GM12865 (cell line): ENCODE measurements around the gene PPM1N.

Source experiments
- DNase-seq: peaks from one replicate; pipeline ENCODE4 v3.0.0; 2010; ENCODE audit warnings: low read depth
- H3K4me3 ChIP-seq: 2 replicates; pipeline ENCODE4 v1.5.1; 2011; ENCODE audit warnings: mild to moderate bottlenecking, low read depth, low read length, control low read depth
- TF ChIP-seq, protein P1 (sequence below): IDR thresholded peaks from 2 replicates; pipeline ENCODE4 v1.5.1; 2011; ENCODE audit warnings: low read length, control low read depth, low read depth, inconsistent platforms; ENCODE audit not compliant: insufficient read depth; ENCODE audit errors: missing control alignments

The PPM1N gene

DNA sequence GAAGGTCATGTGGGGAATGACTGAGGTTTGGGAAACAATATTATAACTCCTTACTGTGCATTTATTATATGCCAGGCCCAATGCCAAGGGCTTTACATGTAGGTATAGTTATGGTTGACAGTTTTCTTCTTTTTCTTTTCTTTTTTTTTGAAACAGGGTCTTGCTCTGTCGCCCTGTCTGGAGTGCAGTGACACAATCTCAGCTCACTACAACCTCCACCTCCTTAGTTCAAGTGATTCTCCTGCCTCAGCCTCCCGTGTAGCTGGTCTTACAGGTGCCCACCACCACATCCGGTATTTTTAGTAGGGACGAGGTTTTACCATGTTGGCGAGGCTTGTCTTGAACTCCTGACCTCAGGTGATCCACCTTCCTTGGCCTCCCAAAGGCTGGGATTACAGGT is 15.2 kb upstream of the PPM1N start:
- no peak overlapping the region for H3K4me3 ChIP-seq
- DNase-seq, result no peak
- TF ChIP-seq, protein P1, sequence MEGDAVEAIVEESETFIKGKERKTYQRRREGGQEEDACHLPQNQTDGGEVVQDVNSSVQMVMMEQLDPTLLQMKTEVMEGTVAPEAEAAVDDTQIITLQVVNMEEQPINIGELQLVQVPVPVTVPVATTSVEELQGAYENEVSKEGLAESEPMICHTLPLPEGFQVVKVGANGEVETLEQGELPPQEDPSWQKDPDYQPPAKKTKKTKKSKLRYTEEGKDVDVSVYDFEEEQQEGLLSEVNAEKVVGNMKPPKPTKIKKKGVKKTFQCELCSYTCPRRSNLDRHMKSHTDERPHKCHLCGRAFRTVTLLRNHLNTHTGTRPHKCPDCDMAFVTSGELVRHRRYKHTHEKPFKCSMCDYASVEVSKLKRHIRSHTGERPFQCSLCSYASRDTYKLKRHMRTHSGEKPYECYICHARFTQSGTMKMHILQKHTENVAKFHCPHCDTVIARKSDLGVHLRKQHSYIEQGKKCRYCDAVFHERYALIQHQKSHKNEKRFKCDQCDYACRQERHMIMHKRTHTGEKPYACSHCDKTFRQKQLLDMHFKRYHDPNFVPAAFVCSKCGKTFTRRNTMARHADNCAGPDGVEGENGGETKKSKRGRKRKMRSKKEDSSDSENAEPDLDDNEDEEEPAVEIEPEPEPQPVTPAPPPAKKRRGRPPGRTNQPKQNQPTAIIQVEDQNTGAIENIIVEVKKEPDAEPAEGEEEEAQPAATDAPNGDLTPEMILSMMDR, result no peak

DNA sequence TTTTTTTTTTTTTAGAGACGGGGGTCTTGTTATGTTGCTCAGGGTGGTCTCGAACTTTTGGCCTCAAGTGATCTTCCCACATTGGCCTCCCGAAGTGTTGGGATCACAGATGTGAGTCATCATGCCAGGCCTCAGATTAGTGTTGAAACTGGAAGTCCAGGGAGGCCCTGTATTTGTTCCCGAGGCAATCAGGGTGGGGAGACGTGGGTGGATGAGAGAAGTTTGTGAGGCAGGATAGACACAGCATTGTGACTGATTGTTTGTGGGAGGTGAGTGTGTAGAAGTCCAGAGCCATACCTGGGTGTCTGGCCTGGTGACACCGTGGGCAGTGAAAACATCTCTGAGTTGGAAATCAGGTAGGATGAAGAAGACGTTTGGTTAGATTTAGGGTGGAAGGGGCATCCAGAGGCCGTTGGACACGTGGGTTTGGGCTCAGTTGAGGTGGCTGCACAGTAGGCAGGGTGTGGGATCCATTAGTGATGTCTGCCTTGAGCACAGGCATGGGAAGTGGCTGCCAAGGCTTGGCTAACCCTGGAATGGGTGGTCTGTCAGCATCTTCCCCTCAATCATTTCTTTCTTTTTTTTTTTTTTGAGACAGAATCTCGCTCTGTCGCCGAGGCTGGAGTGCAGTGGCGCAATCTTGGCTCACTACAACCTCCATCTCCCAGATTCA is 13.8 kb upstream of the PPM1N start:
- H3K4me3 ChIP-seq, result no peak overlapping the region
- TF ChIP-seq, protein P1, result no peak
- no peak for DNase-seq

DNA sequence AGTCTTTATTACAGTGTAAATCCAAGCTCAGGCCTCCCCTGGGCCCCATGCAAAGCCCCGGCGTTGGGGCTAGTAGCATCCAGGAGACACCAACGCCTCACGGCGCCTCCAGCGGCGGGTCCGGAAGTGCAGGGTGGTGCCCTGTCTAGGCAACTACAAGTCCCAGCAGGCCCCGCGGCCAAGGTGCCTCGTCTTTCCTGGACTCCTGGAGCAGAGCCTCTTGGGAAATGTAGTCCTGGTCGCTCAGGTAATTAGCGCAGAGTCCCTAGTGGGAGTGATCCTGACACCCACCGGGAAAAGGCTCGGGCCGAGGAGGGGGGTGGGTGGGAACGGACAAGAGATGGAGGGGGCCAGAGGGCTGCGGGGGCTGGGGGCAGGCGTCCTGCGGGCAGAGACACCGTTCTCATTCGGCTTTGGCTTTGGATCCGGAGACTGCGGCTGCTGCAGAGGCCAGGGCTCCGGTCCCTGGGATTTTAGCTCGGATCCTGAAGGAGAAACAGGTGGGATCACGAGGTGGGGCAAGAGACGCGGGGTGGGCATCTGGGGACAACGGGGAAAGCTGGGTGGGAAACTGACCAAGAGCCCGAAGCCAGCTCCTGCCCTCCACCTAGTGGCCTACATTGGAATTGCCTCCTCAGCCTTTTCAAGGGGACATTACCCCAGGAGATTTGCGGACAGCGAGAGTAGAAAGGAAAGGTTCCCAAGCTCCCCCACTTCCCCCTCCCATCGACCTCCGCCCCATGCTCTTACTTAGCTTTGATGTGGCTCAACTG is 12.8 kb upstream of the PPM1N start:
- TF ChIP-seq, protein P1, result peak; percentile 94
- peak; percentile 98 for DNase-seq
- H3K4me3 ChIP-seq, result peak overlapping the region; percentile 66

DNA sequence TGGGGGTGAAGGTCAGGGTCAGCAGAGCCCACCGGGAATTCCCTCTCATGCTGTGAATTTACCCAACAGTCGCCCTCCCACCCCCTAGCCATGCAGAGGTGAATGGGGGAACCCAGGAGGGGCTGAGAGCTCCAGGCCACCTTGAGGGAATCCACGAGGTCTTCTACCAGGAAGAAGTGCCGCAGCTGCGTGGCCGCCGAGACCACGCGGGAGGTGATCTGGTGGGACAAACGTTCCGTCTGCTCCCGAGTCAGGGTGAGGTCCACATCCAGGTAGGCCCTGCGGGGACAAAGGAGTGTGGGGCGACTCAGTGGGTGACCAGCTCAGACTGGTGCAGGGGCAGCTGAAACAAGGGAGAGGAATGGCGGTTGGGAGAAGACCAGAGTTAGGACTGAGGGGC is 9.5 kb upstream of the PPM1N start:
- DNase-seq, result no peak
- H3K4me3 ChIP-seq, result no peak overlapping the region
- TF ChIP-seq, protein P1, result no peak

DNA sequence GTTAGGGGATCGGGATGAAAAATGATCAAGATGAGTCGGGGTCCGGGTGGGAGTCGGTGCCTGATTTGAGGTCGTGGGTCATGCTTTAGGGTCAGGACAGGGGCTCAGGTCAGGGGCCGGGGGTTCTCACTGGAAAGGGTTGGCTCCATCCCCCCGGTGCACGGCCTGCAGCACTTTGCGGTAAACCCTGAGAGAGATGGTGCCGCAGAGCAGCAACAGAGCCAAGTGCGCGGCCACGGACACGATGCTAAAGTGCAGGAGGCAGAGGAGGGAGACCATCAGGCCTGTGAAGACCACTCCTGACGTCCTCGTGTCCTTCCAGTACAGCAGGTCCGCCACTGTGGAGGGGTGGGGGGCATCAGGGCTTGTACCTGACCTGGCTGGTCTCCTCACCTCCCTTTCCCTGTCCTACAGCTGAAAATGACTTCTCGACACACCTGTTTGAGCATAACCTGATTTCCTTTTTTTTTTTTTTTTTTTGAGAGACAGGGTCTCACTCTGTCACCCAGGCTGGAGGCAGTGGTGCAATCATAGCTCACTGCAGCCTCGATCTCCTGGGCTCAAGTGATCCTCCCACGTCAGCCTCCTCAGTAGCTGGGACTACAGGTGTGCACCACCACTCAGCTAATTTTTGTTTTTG is 8.9 kb upstream of the PPM1N start:
- DNase-seq, result no peak
- no peak overlapping the region for H3K4me3 ChIP-seq
- TF ChIP-seq, protein P1, result no peak

DNA sequence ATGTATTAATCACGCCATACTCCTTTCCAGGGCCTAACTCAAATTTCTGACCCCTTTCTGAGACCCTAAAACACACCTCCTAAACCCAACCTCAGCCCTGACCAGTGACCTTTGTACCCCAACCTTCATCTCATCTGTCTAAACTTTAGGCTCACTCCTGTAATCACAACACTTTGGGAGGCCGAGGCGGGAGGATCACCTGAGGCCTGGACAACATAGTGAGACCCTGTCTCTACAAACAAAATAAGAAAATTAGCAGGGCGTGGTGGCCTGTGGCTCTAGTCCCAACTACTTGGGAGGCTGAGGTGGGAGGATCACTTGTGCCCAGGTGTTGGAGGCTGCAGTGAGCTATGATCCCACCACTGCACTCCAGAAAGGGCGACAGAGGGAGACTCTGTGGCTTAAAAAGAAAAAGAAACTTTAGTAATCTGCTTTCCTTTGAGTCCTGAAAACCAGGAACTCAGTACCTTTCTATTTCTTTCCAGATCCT is 6.1 kb upstream of the PPM1N start:
- TF ChIP-seq, protein P1, result no peak
- peak overlapping the region; percentile 75 for H3K4me3 ChIP-seq
- DNase-seq, result no peak
